Neural progenitor cell (in vitro differentiated cells): ENCODE measurements around the gene ACYP2.

ENCODE experiments used
- EZH2 ChIP-seq: fragments of 200-600 bp; sonication (generic); IDR thresholded peaks from 2 replicates; pipeline ENCODE4 v1.6.1; 2017; ENCODE audit warnings: antibody characterized with exemption, mild to moderate bottlenecking, moderate library complexity
- TF ChIP-seq, protein P1 (sequence below): fragments of 200-600 bp; sonication (generic); IDR thresholded peaks from 2 replicates; pipeline ENCODE4 v1.5.1; 2017; ENCODE audit warnings: antibody characterized with exemption, mild to moderate bottlenecking

DNA sequence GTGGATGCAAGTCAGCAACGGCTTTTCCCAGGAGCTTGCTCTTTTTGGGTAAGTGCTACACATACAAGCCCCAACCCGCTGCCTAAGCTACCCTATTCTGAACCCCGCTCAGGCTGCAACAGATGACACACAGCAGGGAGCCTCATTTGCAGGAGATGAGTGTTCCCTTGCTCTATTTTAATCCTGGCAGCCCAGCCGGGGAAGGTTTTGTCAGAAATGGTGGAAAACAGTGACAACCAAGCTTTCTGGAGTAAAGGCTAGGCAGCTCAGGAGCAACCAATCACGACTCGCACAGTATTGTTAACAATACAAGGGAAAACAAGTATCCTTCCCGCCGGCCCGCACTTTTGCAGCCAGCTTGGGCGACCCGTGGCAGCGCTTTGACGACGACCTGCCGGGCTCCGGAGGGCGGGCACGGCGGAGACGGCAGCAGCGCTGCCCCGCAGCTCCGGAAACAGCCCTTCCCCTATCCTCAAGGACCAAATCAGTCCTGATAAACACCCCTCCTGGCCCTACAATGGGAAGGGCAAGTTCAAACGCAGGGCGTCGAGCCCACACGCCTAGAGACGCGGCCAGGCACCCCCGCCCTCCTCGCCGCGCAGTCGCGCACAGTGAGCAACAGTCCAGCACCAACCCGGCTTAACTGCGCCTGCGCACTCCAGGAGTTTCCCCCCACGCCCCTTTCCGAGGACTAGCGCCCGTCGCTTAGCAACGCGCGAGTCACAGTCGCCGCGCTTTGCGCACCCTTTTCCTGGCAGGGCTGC is 214.9 kb downstream of the ACYP2 start:
- TF ChIP-seq, protein P1, sequence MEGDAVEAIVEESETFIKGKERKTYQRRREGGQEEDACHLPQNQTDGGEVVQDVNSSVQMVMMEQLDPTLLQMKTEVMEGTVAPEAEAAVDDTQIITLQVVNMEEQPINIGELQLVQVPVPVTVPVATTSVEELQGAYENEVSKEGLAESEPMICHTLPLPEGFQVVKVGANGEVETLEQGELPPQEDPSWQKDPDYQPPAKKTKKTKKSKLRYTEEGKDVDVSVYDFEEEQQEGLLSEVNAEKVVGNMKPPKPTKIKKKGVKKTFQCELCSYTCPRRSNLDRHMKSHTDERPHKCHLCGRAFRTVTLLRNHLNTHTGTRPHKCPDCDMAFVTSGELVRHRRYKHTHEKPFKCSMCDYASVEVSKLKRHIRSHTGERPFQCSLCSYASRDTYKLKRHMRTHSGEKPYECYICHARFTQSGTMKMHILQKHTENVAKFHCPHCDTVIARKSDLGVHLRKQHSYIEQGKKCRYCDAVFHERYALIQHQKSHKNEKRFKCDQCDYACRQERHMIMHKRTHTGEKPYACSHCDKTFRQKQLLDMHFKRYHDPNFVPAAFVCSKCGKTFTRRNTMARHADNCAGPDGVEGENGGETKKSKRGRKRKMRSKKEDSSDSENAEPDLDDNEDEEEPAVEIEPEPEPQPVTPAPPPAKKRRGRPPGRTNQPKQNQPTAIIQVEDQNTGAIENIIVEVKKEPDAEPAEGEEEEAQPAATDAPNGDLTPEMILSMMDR: no peak
- TF ChIP-seq EZH2: peak; percentile 6
